ENCODE data around the gene EIF4E3.

Gene EIF4E3

DNA sequence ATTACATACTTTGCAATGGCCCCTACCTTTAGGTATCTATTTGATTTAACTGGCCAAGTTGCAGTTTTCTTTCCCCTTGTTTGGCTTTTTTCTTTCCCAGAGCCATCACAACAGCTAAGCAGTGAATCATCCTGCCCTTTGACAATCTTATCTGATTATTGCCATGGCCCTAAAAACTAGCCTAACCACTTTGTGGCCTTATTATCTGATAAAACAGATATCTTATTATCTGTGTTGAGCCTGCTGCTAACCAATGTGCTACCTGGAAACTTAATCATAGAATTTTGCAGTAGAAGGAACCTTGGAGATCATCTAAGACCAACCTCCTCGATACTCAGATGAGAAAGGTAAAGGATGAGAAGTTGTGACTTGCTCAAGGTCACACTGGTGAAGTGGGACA is 37.1 kb downstream of the EIF4E3 start:
- DNase-seq (ENCODE audit: low read depth in 1 of 2, low spot score in 1 of 2): no peak
- TF ChIP-seq, protein P1, sequence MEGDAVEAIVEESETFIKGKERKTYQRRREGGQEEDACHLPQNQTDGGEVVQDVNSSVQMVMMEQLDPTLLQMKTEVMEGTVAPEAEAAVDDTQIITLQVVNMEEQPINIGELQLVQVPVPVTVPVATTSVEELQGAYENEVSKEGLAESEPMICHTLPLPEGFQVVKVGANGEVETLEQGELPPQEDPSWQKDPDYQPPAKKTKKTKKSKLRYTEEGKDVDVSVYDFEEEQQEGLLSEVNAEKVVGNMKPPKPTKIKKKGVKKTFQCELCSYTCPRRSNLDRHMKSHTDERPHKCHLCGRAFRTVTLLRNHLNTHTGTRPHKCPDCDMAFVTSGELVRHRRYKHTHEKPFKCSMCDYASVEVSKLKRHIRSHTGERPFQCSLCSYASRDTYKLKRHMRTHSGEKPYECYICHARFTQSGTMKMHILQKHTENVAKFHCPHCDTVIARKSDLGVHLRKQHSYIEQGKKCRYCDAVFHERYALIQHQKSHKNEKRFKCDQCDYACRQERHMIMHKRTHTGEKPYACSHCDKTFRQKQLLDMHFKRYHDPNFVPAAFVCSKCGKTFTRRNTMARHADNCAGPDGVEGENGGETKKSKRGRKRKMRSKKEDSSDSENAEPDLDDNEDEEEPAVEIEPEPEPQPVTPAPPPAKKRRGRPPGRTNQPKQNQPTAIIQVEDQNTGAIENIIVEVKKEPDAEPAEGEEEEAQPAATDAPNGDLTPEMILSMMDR (IDR thresholded peaks at IDR 0.05; ENCODE audit: insufficient read depth, low read length): no peak
- TF ChIP-seq GABPA (IDR thresholded peaks at IDR 0.05; ENCODE audit: low read depth) (no peak), POLR2AphosphoS5 (IDR thresholded peaks at IDR 0.05; ENCODE audit: low read depth) (no peak), SPI1 (IDR thresholded peaks at IDR 0.05; ENCODE audit: borderline replicate concordance, low read depth) (no peak)
- TF ChIP-seq, protein P2, sequence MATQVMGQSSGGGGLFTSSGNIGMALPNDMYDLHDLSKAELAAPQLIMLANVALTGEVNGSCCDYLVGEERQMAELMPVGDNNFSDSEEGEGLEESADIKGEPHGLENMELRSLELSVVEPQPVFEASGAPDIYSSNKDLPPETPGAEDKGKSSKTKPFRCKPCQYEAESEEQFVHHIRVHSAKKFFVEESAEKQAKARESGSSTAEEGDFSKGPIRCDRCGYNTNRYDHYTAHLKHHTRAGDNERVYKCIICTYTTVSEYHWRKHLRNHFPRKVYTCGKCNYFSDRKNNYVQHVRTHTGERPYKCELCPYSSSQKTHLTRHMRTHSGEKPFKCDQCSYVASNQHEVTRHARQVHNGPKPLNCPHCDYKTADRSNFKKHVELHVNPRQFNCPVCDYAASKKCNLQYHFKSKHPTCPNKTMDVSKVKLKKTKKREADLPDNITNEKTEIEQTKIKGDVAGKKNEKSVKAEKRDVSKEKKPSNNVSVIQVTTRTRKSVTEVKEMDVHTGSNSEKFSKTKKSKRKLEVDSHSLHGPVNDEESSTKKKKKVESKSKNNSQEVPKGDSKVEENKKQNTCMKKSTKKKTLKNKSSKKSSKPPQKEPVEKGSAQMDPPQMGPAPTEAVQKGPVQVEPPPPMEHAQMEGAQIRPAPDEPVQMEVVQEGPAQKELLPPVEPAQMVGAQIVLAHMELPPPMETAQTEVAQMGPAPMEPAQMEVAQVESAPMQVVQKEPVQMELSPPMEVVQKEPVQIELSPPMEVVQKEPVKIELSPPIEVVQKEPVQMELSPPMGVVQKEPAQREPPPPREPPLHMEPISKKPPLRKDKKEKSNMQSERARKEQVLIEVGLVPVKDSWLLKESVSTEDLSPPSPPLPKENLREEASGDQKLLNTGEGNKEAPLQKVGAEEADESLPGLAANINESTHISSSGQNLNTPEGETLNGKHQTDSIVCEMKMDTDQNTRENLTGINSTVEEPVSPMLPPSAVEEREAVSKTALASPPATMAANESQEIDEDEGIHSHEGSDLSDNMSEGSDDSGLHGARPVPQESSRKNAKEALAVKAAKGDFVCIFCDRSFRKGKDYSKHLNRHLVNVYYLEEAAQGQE (IDR thresholded peaks at IDR 0.05; ENCODE audit: insufficient replicate concordance, low read depth): no peak
- no peaks in the 10 kb centered on the region for H3K27me3 ChIP-seq (ENCODE audit: insufficient read depth, poor library complexity, severe bottlenecking)
- H3K4me3 ChIP-seq (replicated peaks; ENCODE audit: insufficient read depth, low read length): no peak overlapping the region
- H3K27ac ChIP-seq (replicated peaks): no peak overlapping the region

DNA sequence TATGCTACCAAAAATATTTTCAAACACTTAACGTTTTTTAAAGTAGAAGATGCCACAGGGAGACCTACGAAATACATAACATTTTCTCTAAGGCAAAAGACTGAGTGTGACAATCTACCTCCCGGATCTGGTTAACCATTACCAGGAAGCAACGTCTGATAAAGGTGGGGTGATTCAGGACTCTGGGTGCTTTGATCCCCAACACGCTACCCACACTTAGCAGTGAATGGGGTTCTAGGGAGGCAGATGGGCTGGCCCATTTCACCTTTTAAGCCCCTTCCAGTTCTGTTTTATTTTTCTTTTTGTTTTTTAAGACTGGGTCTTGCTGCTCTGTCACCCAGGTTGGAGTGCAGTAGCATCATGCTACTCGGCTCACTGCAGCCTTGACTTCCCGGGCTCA is 39.5 kb downstream of the EIF4E3 start:
- Histone ChIP-seq H3K27me3 (ENCODE audit: insufficient read depth, poor library complexity, severe bottlenecking) (no peaks in the 10 kb centered on the region), H3K27ac (replicated peaks) (no peak overlapping the region), H3K4me3 (replicated peaks; ENCODE audit: insufficient read depth, low read length) (no peak overlapping the region)
- TF ChIP-seq GABPA (IDR thresholded peaks at IDR 0.05; ENCODE audit: low read depth) (no peak), POLR2AphosphoS5 (IDR thresholded peaks at IDR 0.05; ENCODE audit: low read depth) (no peak), SPI1 (IDR thresholded peaks at IDR 0.05; ENCODE audit: borderline replicate concordance, low read depth) (no peak)
- TF ChIP-seq, protein P1 (IDR thresholded peaks at IDR 0.05; ENCODE audit: insufficient read depth, low read length): no peak
- TF ChIP-seq, protein P2 (IDR thresholded peaks at IDR 0.05; ENCODE audit: insufficient replicate concordance, low read depth): no peak
- DNase-seq (ENCODE audit: low read depth in 1 of 2, low spot score in 1 of 2): no peak

DNA sequence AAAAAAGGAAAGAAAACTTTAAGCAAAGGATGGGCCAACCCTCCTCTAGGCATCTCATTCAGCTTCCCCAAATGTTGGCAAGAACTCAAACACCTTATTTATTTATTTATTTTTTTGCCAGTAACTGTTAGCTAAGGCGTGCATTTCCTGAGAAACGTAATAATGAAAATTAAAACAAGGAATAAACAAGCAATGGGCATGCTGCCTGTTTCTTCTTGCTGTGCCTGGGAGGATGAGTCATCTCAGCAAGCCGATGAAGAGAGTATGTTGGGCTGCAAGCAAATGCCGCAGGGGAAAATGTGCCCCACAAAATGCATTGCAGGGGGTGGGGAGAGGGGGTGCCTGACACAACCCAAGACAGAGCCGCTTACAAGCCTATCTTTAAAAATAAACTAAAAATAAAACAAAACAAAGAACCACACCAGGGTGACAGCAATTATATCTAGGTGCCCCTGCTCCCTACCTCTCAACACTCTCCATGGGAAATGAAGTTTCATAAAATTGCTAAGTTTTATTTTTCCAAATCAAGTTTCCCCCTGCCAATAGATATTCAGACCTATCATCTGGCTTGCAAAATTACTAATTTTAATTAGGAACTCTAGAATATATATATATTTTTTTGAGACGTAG is 40.3 kb downstream of the EIF4E3 start:
- DNase-seq (ENCODE audit: low read depth in 1 of 2, low spot score in 1 of 2): no peak
- no peak overlapping the region for H3K4me3 ChIP-seq (replicated peaks; ENCODE audit: insufficient read depth, low read length)
- TF ChIP-seq, protein P1 (IDR thresholded peaks at IDR 0.05; ENCODE audit: insufficient read depth, low read length): no peak
- TF ChIP-seq GABPA (IDR thresholded peaks at IDR 0.05; ENCODE audit: low read depth) (no peak), POLR2AphosphoS5 (IDR thresholded peaks at IDR 0.05; ENCODE audit: low read depth) (no peak), SPI1 (IDR thresholded peaks at IDR 0.05; ENCODE audit: borderline replicate concordance, low read depth) (no peak)
- TF ChIP-seq, protein P2 (IDR thresholded peaks at IDR 0.05; ENCODE audit: insufficient replicate concordance, low read depth): no peak

More for the DNA sequence above, 40.3 kb downstream of the EIF4E3 start:
- Histone ChIP-seq H3K27me3 (ENCODE audit: insufficient read depth, poor library complexity, severe bottlenecking) (no peaks in the 10 kb centered on the region), H3K27ac (replicated peaks) (no peak overlapping the region)
